Activated CD8-positive, alpha-beta memory T cell treated with anti-CD3 and anti-CD28 coated beads for 48 hours (primary cell): ENCODE data around the gene MED25.
"Not testable (repeated sequence)": the region's sequence is repeated elsewhere in the genome, so short reads cannot be mapped to it uniquely, and the experiment has no call there.

Experiments
- DNase-seq, 3 experiments: peaks; one replicate each; pipeline ENCODE4 v3.0.0-alpha.2; 2020; ENCODE audit warnings: low read depth in 2 of 3, low spot score in 2 of 3

MED25 gene

GRCh38 chr19:49814010-49814409 is 4.1 kb upstream of the MED25 start:
- no peak for DNase-seq

- no peak for DNase-seq
Measured at GRCh38 chr19:49816590-49816989, 1.5 kb upstream of the MED25 start.

- no peak for DNase-seq
Measured at GRCh38 chr19:49818649-49819370, 721 bp downstream of the MED25 start.

- DNase-seq, result not testable (repeated sequence)
Measured at GRCh38 chr19:49819452-49820115, 1.5 kb downstream of the MED25 start.

GRCh38 chr19:49820125-49820524 is 2.0 kb downstream of the MED25 start:
- no peak for DNase-seq

- DNase-seq, result no peak
Measured at GRCh38 chr19:49823472-49823871, 5.4 kb downstream of the MED25 start.

GRCh38 chr19:49824662-49825061 is 6.6 kb downstream of the MED25 start:
- DNase-seq, result no peak

- DNase-seq, result no peak
Measured at GRCh38 chr19:49827034-49827433, 8.9 kb downstream of the MED25 start.

- DNase-seq, result no peak
Measured at GRCh38 chr19:49829200-49829599, 11.1 kb downstream of the MED25 start.

GRCh38 chr19:49829721-49830120 is 11.6 kb downstream of the MED25 start:
- no peak for DNase-seq

GRCh38 chr19:49830766-49831165 is 12.7 kb downstream of the MED25 start:
- DNase-seq, result no peak

- no peak for DNase-seq
Measured at GRCh38 chr19:49831592-49831991, 13.5 kb downstream of the MED25 start.

- no peak for DNase-seq
Measured at GRCh38 chr19:49832556-49832955, 14.5 kb downstream of the MED25 start.

GRCh38 chr19:49833599-49833998 is 15.5 kb downstream of the MED25 start:
- DNase-seq, result no peak

- no peak for DNase-seq
Measured at GRCh38 chr19:49835562-49835961, 17.5 kb downstream of the MED25 start.

- DNase-seq, result no peak
Measured at GRCh38 chr19:49836176-49837008, 18.3 kb downstream of the MED25 start.

- no peak for DNase-seq
Measured at GRCh38 chr19:49837009-49837310, 18.9 kb downstream of the MED25 start.

- no peak for DNase-seq
Measured at GRCh38 chr19:49837425-49837824, 19.3 kb downstream of the MED25 start.

- no peak for DNase-seq
Measured at GRCh38 chr19:49838885-49839588, 20.9 kb downstream of the MED25 start.

GRCh38 chr19:49839713-49840112 is 21.6 kb downstream of the MED25 start:
- no peak for DNase-seq

GRCh38 chr19:49840321-49840720 is 22.2 kb downstream of the MED25 start:
- DNase-seq, result no peak
